Adrenal gland (tissue), 12 donors: ENCODE measurements around the gene LDLRAD2. TPM values are rescaled to one million over a fixed set of nuclear protein-coding genes. Genes with fewer than 3 reads are reported as not detected.

Experiments used
- DNase-seq, 7 donors: peaks; one replicate each; pipeline ENCODE4 v3.0.0-alpha.2; 2019 to 2020
- H3K27ac ChIP-seq, 5 donors: fragments of 200-600 bp; sonication (generic) in 4 of 5; 1 replicate in 3 of 5; 2 replicates in 2 of 5; pipeline versions ENCODE4 v1.5.1 to v1.8.0; 2016 to 2020; ENCODE audit warnings: mild to moderate bottlenecking in 1 of 5
- H3K27me3 ChIP-seq: fragments of 200-600 bp; 2 replicates; pipeline ENCODE4 v1.8.0; 2021
- H3K36me3 ChIP-seq, 2 donors: fragments of 200-600 bp; replicated peaks in 1 of 2; 1 replicate in 1 of 2; 2 replicates in 1 of 2; pipeline versions ENCODE4 v1.5.1 to v1.8.0; 2018 to 2022
- H3K4me1 ChIP-seq, 2 donors: fragments of 200-600 bp; replicated peaks in 1 of 2; 1 replicate in 1 of 2; 2 replicates in 1 of 2; pipeline versions ENCODE4 v1.5.1 to v1.8.0; 2018 to 2021
- H3K4me3 ChIP-seq, 4 donors: fragments of 200-600 bp; sonication (generic) in 3 of 4; one replicate each; pipeline ENCODE4 v1.5.1; 2016 to 2018
- H3K9me3 ChIP-seq, 3 donors: fragments of 200-600 bp; sonication (generic) in 1 of 3; replicated peaks in 1 of 3; 1 replicate in 2 of 3; 2 replicates in 1 of 3; pipeline versions ENCODE4 v1.5.1 to v1.8.0; 2016 to 2021
- CTCF ChIP-seq, 6 experiments: fragments of 450-650 bp in 4 of 6; fragments of 200-600 bp in 2 of 6; sonication (generic) in 1 of 6; IDR thresholded peaks; 1 replicate in 5 of 6; 2 replicates in 1 of 6; pipeline versions ENCODE4 v1.5.1 to v1.8.0; 2016 to 2021; ENCODE audit warnings: antibody characterized with exemption in 6 of 6, mild to moderate bottlenecking in 2 of 6, moderate library complexity in 1 of 6
- POLR2A ChIP-seq, 2 donors: fragments of 450-650 bp; IDR thresholded peaks; one replicate each; pipeline ENCODE4 v1.6.1; 2017; ENCODE audit warnings: antibody characterized with exemption in 2 of 2, mild to moderate bottlenecking in 2 of 2, moderate library complexity in 1 of 2
- WGBS, 4 donors: extraction: QIAGEN DNeasy Blood & Tissue Kit in 2 of 4; methylation state at CpG; one replicate each; pipeline versions ENCODE4 v1.1.5 to v1.1.7; 2013 to 2017; 5-methylcytosine and 5-hydroxymethylcytosine counted together
- intact Hi-C, 2 donors: fragments of 100-400 bp; cut with DNase I; formaldehyde crosslinking; loops; one replicate each; pipeline versions ENCODE4 v1.14.1 to v1.15.0; 2022 to 2023
- polyA plus RNA-seq, 3 donors: library from polyadenylated mRNA; stranded (reverse); fragments of 200-250 nt in 2 of 3; fragments of 350-450 nt in 1 of 3; fragmentation: Illumina TruSeq in 1 of 3; extraction: RNeasy Lipid Tissue Mini Kit (QIAGEN cat#74804) in 1 of 3; gene quantifications; one replicate each; pipeline ENCODE4 v1.2.3, GENCODE V29; 2013 to 2014
- total RNA-seq, 9 donors: library from RNA; depleted of rRNA in 4 of 9; stranded (reverse); fragments of >200 nt in 4 of 9; fragments of 120-200 nt in 1 of 9; fragmentation: NEBNext Ultra II Directional in 1 of 9; extraction: Animal tissue kit (Norgen Biotek cat#: 25700) in 1 of 9; gene quantifications; one replicate each; pipeline versions ENCODE4 v1.1.0 to v1.2.4, GENCODE V29; 2013 to 2023
- donor health status: healthy with polysubstance abuse.
- donor health status: Bipolar disorder and iron deficiency.
- donor health status: DM: yes; HTN: yes; CAD: no.
- donor health status: DM: no; HTN: no; CAD: no.
- donor health status: DM: no; HTN: no; CAD: no.
- donor health status: DM: yes; HTN: yes; CAD: no.

The LDLRAD2 gene
- total and polyA plus RNA-seq, 12 donors: 0.16 to 9.4 (median 1.1) TPM; not detected in 1

- TF ChIP-seq POLR2A (IDR thresholded peaks at IDR 0.05): no peak
- TF ChIP-seq CTCF (IDR thresholded peaks at IDR 0.05): no peak
- 82 to 89% (median 86%) methylated on average over 11 to 15 of the region's 15 CpGs for WGBS, 4 donors
- intact Hi-C loops: no loop called here
Measured at GRCh38 chr1:21842606-21843162, 30.6 kb downstream of the LDLRAD2 start.

DNA sequence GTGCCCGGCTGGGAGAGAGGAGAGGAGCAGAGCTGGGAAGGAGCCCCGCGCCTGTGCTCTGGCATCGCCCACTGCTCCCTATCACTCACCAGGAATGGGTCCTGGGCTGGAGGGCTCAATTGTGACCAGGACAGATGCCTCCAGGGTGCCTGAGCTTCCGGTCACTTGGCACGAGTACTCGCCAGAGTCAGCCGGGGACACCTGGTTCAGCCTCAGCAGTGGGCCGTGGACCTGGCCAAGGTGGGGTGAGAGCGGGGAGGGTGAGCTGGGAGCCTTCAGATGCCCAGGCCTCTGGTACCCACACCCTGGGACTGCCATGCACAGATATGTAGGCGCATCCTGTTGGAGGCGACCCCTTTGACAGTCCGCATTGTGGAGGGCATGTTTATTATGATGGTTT is 31.1 kb downstream of the LDLRAD2 start:
- H3K27me3 ChIP-seq: no peaks in the 10 kb centered on the region
- intact Hi-C loops: no loop called here
- H3K36me3 ChIP-seq: peaks cover 0 to 98% of the 10 kb centered on the region in 2 donors
- WGBS, 4 donors: 87 to 97% (median 94%) methylated on average over 6 to 13 of the region's 13 CpGs
- H3K9me3 ChIP-seq: no peaks in the 10 kb centered on the region
- H3K4me3 ChIP-seq: no peak overlapping the region
- no peak for TF ChIP-seq CTCF (IDR thresholded peaks at IDR 0.05)
- DNase-seq: no peak
- H3K4me1 ChIP-seq: no peaks in the 10 kb centered on the region
- H3K27ac ChIP-seq: no peak overlapping the region

More at GRCh38 chr1:21842606-21843162, 30.6 kb downstream of the LDLRAD2 start:
- Histone ChIP-seq H3K27me3 (no peaks in the 10 kb centered on the region), H3K9me3 (no peaks in the 10 kb centered on the region), H3K27ac (no peak overlapping the region), H3K4me1 (no peaks in the 10 kb centered on the region), H3K36me3 (peaks cover 0 to 98% of the 10 kb centered on the region in 2 donors), H3K4me3 (no peak overlapping the region)
- DNase-seq: peak in 1 of 7 donors; percentile 12

- Histone ChIP-seq H3K4me1 (no peaks in the 10 kb centered on the region), H3K9me3 (no peaks in the 10 kb centered on the region), H3K27ac (no peak overlapping the region), H3K27me3 (no peaks in the 10 kb centered on the region), H3K36me3 (peaks cover 0 to 98% of the 10 kb centered on the region in 2 donors), H3K4me3 (no peak overlapping the region)
- TF ChIP-seq POLR2A (IDR thresholded peaks at IDR 0.05): no peak
- TF ChIP-seq CTCF (IDR thresholded peaks at IDR 0.05): no peak
- peak in 1 of 7 donors; percentile 14 for DNase-seq
- intact Hi-C loops: no loop called here
- 88 to 96% (median 91%) methylated on average over 4 to 11 of the region's 11 CpGs for WGBS, 4 donors
Measured at GRCh38 chr1:21843996-21844395, 31.9 kb downstream of the LDLRAD2 start.

DNA sequence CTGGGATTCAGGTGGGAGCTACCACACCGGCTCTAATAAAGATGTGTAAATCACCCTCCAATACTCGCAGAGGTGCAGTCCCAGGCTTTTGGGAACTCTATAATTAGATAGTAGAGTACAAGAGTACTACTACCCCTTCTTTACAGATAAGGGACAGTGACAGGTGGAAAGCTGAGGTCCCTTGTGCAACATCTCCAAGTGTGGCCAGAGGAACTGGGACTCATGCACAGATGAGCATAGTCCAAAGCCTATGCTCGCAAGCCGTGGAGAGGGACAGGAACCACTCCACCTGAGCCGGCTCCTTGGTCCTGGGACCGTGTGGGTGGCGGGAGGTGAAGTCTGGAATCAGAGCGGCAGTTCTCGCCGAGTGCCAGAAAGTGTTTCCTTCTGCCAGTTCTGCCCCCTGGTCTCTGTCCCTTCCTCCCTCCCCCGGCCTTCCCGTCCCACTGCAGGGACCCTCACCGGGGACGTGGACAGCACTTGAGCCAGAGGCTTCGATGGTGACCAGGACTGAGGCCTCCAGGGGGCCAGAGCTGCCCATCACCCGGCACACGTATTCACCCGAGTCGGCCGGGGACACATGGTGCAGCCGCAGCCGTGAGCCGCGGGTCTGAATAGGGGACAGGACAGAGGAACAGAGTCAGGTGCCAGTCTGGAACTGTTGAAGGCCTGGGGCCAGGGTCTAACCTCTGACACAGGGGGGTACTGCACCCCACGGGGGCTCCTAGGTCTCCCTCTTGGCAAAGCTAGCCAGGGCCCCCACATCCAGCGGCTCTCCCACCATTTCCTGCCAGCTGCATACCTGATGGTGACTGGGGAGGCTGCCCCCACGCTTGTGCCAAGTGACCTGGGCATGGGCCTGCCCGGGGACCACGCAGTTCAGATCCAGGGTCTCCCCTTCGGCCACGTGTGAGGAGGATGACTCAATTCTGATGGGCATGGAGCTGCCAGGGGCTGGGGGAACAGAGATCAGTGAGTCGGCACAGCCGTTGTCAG is 33.9 kb downstream of the LDLRAD2 start:
- H3K4me3 ChIP-seq: no peak overlapping the region
- H3K27me3 ChIP-seq: no peaks in the 10 kb centered on the region
- intact Hi-C loops: no loop called here
- TF ChIP-seq POLR2A (IDR thresholded peaks at IDR 0.05): no peak
- TF ChIP-seq CTCF (IDR thresholded peaks at IDR 0.05): no peak
- 89 to 93% (median 92%) methylated on average over 18 to 33 of the region's 33 CpGs for WGBS, 4 donors
- H3K9me3 ChIP-seq: no peaks in the 10 kb centered on the region
- H3K36me3 ChIP-seq: peaks cover 0 to 98% of the 10 kb centered on the region in 2 donors
- H3K4me1 ChIP-seq: no peaks in the 10 kb centered on the region
- H3K27ac ChIP-seq: no peak overlapping the region
- DNase-seq: peak in 1 of 7 donors; percentile 17
